OCI-LY1 (cell line): ENCODE measurements around the gene PTPN6.

Experiments used
- CTCF ChIP-seq: fragments of 200-600 bp; sonication (generic), shearing (Covaris generic); IDR thresholded peaks from 2 replicates; pipeline ENCODE4 v1.5.1; 2017; ENCODE audit warnings: mild to moderate bottlenecking, antibody characterized with exemption, low read length, moderate library complexity, mixed read lengths
- EZH2 ChIP-seq: fragments of 200-600 bp; sonication (generic), shearing (Covaris generic); IDR thresholded peaks from 2 replicates; pipeline ENCODE4 v1.8.0; 2017; ENCODE audit warnings: borderline replicate concordance, mixed run types, mild to moderate bottlenecking, antibody characterized with exemption, low read length, moderate library complexity, mixed read lengths

GRCh38 chr12:6917491-6918231, 33.5 kb upstream of the PTPN6 start:
- no peak for TF ChIP-seq CTCF
- no peak for TF ChIP-seq EZH2
